ENCODE measurements around the gene C4A. TPM values are rescaled to one million over a fixed set of nuclear protein-coding genes. Genes with fewer than 3 reads are reported as not detected.
A peak's percentile ranks its signal among the peaks of the same experiment; 100 is the strongest.
"Not testable (repeated sequence)": the region's sequence is repeated elsewhere in the genome, so short reads cannot be mapped to it uniquely, and the experiment has no call there.

C4A gene
- 0.83 and 0.90 TPM in 2 replicates for total RNA-seq (2012; rRNA removed)
- polyA plus RNA-seq (2012; rRNA removed) = 3.6 and 3.8 TPM in 2 replicates
- 2.2 and 4.6 TPM in 2 replicates for polyA plus RNA-seq (2012; cell fraction: cytosol; rRNA removed)
- polyA plus RNA-seq (2012; cell fraction: nucleus; rRNA removed; ENCODE audit: low replicate concordance) = 29.7 and 54.7 TPM in 2 replicates
- Bru-seq, nascent RNA = percentile 24 among the genes with signal in this experiment
- percentile 23 among the genes with signal in this experiment for BruChase-seq, experiment 1, labeled RNA remaining after a 6-hour chase
- percentile 28 among the genes with signal in this experiment for BruChase-seq, experiment 2, labeled RNA remaining after a 2-hour chase
- long read RNA-seq, full-length matches to known transcripts = 2 of 9 reads
- long read RNA-seq, partial matches to known transcripts = 6 of 9 reads
- long read RNA-seq, other reads (novel, unspliced or antisense) = 1 of 9 reads

DNA sequence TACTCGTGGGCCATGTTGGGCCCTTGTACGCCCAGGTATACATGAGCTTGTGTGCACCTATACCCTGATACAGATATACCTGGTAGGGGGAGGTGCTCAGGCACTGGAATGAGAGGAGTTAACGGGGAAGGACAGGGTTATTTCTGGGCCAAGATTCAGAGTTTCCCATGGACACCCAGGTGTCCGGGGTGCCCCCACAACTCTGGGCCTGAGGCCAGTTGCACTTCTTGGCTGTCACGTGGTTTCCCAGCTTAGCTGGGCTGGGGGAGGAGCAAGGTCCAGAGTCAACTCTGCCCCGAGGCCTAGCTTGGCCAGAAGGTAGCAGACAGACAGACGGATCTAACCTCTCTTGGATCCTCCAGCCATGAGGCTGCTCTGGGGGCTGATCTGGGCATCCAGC is at the start of gene C4A:
Gene C4A, plus strand, starts transcription at position 314 of the 400 bp plus-strand sequence. Its CDS starts 51 bp downstream, at position 365.
- H3K4me1 ChIP-seq (ENCODE audit: control insufficient read depth, insufficient read depth, low read length); H4K8ac ChIP-seq (ENCODE audit: low read depth in 2 of 2, low read length in 2 of 2); H2AK9ac ChIP-seq (replicated peaks; ENCODE audit: low read depth, low read length, poor library complexity); H3K4me3 ChIP-seq (ENCODE audit: insufficient read depth, low read depth, low read length); POLR2A ChIA-PET (ENCODE audit: unreplicated experiment); H3K79me1 ChIP-seq (ENCODE audit: low read depth in 1 of 2, low read length in 2 of 2); H3K27me3 ChIP-seq (ENCODE audit: control insufficient read depth, insufficient read depth, low read length); intact Hi-C loops (cut with micrococcal nuclease); H3K9me3 ChIP-seq (ENCODE audit: control insufficient read depth, insufficient read depth, low read length); DNase-seq; H3K4me2 ChIP-seq (ENCODE audit: low read depth, low read length); dilution Hi-C loops (cut with HindIII; ENCODE audit: low sequenced_read_pairs, unreplicated experiment); H2BK15ac ChIP-seq (ENCODE audit: low read depth, low read length); H3K23ac ChIP-seq (ENCODE audit: low read depth, low read length); H2AFZ ChIP-seq (replicated peaks; ENCODE audit: low read length, poor library complexity); H3K9ac ChIP-seq (ENCODE audit: low read depth, low read length); H4K5ac ChIP-seq (ENCODE audit: low read depth, low read length); H2AK5ac ChIP-seq (ENCODE audit: low read depth, low read length); H2BK120ac ChIP-seq (ENCODE audit: low read depth, low read length); H4K20me1 ChIP-seq (ENCODE audit: insufficient read depth, low read length); H3K36me3 ChIP-seq (ENCODE audit: control insufficient read depth, insufficient read depth, low read length); in situ Hi-C loops (cut with MboI; ENCODE audit: low sequenced_read_pairs); H3K56ac ChIP-seq (ENCODE audit: extremely low read depth, insufficient read depth, low read length); H2BK20ac ChIP-seq (ENCODE audit: low read depth, low read length); H3K4ac ChIP-seq (ENCODE audit: low read depth, low read length); H3K14ac ChIP-seq (replicated peaks; ENCODE audit: low read depth, low read length); H4K91ac ChIP-seq (ENCODE audit: insufficient read depth, low read depth, low read length); H2BK5ac ChIP-seq (ENCODE audit: low read depth, low read length, poor library complexity, severe bottlenecking); H3K18ac ChIP-seq (ENCODE audit: low read depth, low read length); BruUV-seq (replicated peaks); H3K9me1 ChIP-seq (ENCODE audit: insufficient read depth, low read length); CTCF ChIA-PET; H3K27ac ChIP-seq (ENCODE audit: insufficient read depth, low read length): not testable (repeated sequence)
- ATAC-seq (ENCODE audit: low read depth) = peak; percentile 48; the same call in 1 of the 2 replicates
- WGBS, 2 experiments (ENCODE audit: extremely low coverage in 2 of 2, insufficient read length in 1 of 2) = no CpG with 5 or more reads among the region's 7 CpGs

DNA sequence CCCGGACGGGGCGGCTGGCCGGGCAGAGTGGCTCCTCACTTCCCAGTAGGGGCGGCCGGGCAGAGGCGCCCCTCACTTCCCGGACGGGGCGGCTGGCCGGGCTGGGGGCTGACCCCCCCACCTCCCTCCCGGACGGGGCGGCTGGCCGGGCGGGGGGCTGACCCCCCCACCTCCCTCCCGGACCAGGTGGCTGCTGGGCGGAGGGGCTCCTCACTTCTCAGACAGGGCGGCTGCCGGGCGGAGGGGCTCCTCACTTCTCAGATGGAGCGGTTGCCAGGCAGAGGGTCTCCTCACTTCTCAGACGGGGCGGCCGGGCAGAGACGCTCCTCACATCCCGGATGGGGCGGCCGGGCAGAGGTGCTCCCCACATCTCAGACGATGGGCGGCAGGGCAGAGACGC is 49.7 kb upstream of the C4A start:
- H2AK9ac ChIP-seq (replicated peaks; ENCODE audit: low read depth, low read length, poor library complexity); H3K4ac ChIP-seq (ENCODE audit: low read depth, low read length); ATAC-seq (ENCODE audit: low read depth); H2AK5ac ChIP-seq (ENCODE audit: low read depth, low read length); POLR2A ChIA-PET (ENCODE audit: unreplicated experiment); H3K4me2 ChIP-seq (ENCODE audit: low read depth, low read length); H3K27ac ChIP-seq (ENCODE audit: insufficient read depth, low read length); H3K79me1 ChIP-seq (ENCODE audit: low read depth in 1 of 2, low read length in 2 of 2); dilution Hi-C loops (cut with HindIII; ENCODE audit: low sequenced_read_pairs, unreplicated experiment); intact Hi-C loops (cut with micrococcal nuclease); H4K8ac ChIP-seq (ENCODE audit: low read depth in 2 of 2, low read length in 2 of 2); H4K20me1 ChIP-seq (ENCODE audit: insufficient read depth, low read length); BruUV-seq (replicated peaks); H3K9me1 ChIP-seq (ENCODE audit: insufficient read depth, low read length); H2BK15ac ChIP-seq (ENCODE audit: low read depth, low read length); H2BK20ac ChIP-seq (ENCODE audit: low read depth, low read length); H3K9ac ChIP-seq (ENCODE audit: low read depth, low read length); H3K4me3 ChIP-seq (ENCODE audit: insufficient read depth, low read depth, low read length); H2BK120ac ChIP-seq (ENCODE audit: low read depth, low read length); H3K14ac ChIP-seq (replicated peaks; ENCODE audit: low read depth, low read length); H4K5ac ChIP-seq (ENCODE audit: low read depth, low read length); H3K23ac ChIP-seq (ENCODE audit: low read depth, low read length); DNase-seq; CTCF ChIA-PET; in situ Hi-C loops (cut with MboI; ENCODE audit: low sequenced_read_pairs); H3K56ac ChIP-seq (ENCODE audit: extremely low read depth, insufficient read depth, low read length); H2BK5ac ChIP-seq (ENCODE audit: low read depth, low read length, poor library complexity, severe bottlenecking); H3K18ac ChIP-seq (ENCODE audit: low read depth, low read length); H3K9me3 ChIP-seq (ENCODE audit: control insufficient read depth, insufficient read depth, low read length); H3K4me1 ChIP-seq (ENCODE audit: control insufficient read depth, insufficient read depth, low read length); H3K36me3 ChIP-seq (ENCODE audit: control insufficient read depth, insufficient read depth, low read length); H4K91ac ChIP-seq (ENCODE audit: insufficient read depth, low read depth, low read length); H2AFZ ChIP-seq (replicated peaks; ENCODE audit: low read length, poor library complexity); H3K27me3 ChIP-seq (ENCODE audit: control insufficient read depth, insufficient read depth, low read length): not testable (repeated sequence)
- 95% methylated on average over 10 of the region's 32 CpGs; no CpG with 5 or more reads in 1 of the 2 experiments for WGBS, 2 experiments (ENCODE audit: extremely low coverage in 2 of 2, insufficient read length in 1 of 2)
